ENCODE results near the gene KIF26B. TPM values are rescaled to one million over a fixed set of nuclear protein-coding genes. Genes with fewer than 3 reads are reported as not detected.

The KIF26B gene
- total and polyA plus RNA-seq, 2 of the 4 experiments (the other 2 are of a cell fraction), result 0.53 to 0.54 TPM

DNA sequence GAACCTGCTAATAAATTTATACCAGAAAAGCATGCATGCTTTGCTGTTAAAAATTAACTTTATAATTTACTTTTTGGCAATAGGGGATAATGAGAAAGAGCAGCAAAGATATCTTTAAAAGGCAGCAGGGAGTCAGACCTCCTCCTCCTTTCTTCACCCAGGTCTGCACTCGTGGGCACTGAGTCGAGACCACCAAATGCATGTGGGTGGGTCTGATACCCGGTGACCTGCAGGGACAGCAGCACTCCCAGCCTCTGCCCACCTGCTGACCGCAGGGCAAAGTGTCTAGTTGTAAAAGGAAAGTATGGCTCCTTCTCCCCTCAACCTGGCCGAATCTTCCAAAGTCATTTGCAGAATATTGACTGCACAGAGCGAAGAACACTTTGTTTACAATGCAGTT is 43.7 kb upstream of the KIF26B start:
- no peak for ATAC-seq (ENCODE audit: low read depth)
- Histone ChIP-seq H3K23ac (ENCODE audit: low read depth, low read length) (no peak overlapping the region), H3K9me3 (ENCODE audit: control insufficient read depth, insufficient read depth, low read length) (no peaks in the 10 kb centered on the region), H3K27ac (ENCODE audit: insufficient read depth, low read length) (no peak overlapping the region), H3K9ac (ENCODE audit: low read depth, low read length) (no peak overlapping the region), H3K56ac (ENCODE audit: extremely low read depth, insufficient read depth, low read length) (no peak overlapping the region), H3K4ac (ENCODE audit: low read depth, low read length) (no peak overlapping the region), H4K5ac (ENCODE audit: low read depth, low read length) (no peak overlapping the region), H3K4me2 (ENCODE audit: low read depth, low read length) (no peak overlapping the region), H2BK120ac (ENCODE audit: low read depth, low read length) (no peak overlapping the region), H2AK5ac (ENCODE audit: low read depth, low read length) (no peak overlapping the region), H3K27me3 (ENCODE audit: control insufficient read depth, insufficient read depth, low read length) (no peaks in the 10 kb centered on the region; the same call in 1 of the 2 replicates), H3K4me3 (ENCODE audit: insufficient read depth, low read depth, low read length) (no peak overlapping the region), H4K8ac (ENCODE audit: low read depth in 2 of 2, low read length in 2 of 2) (no peak overlapping the region), H3K4me1 (ENCODE audit: control insufficient read depth, insufficient read depth, low read length) (no peaks in the 10 kb centered on the region), H2BK15ac (ENCODE audit: low read depth, low read length) (no peak overlapping the region), H4K91ac (ENCODE audit: insufficient read depth, low read depth, low read length) (no peak overlapping the region), H3K9me1 (ENCODE audit: insufficient read depth, low read length) (no peaks in the 10 kb centered on the region), H2BK5ac (ENCODE audit: low read depth, low read length, poor library complexity, severe bottlenecking) (no peak overlapping the region), H2BK20ac (ENCODE audit: low read depth, low read length) (no peak overlapping the region), H2AFZ (replicated peaks; ENCODE audit: low read length, poor library complexity) (no peak overlapping the region), H3K14ac (replicated peaks; ENCODE audit: low read depth, low read length) (no peak overlapping the region), H3K79me1 (ENCODE audit: low read depth in 1 of 2, low read length in 2 of 2) (no peaks in the 10 kb centered on the region), H2AK9ac (replicated peaks; ENCODE audit: low read depth, low read length, poor library complexity) (no peak overlapping the region), H4K20me1 (ENCODE audit: insufficient read depth, low read length) (no peaks in the 10 kb centered on the region), H3K36me3 (ENCODE audit: control insufficient read depth, insufficient read depth, low read length) (no peaks in the 10 kb centered on the region), H3K18ac (ENCODE audit: low read depth, low read length) (no peak overlapping the region)
- no CpG with 5 or more reads among the region's 6 CpGs for WGBS, 2 experiments (ENCODE audit: extremely low coverage in 2 of 2, insufficient read length in 1 of 2)
- in situ Hi-C loops (cut with MboI; ENCODE audit: low sequenced_read_pairs), result no loop called here
- dilution Hi-C loops (cut with HindIII; ENCODE audit: low sequenced_read_pairs, unreplicated experiment), result no loop called here
- intact Hi-C loops (cut with micrococcal nuclease), result no loop called here
- ChIA-PET CTCF (no interaction called here), POLR2A (ENCODE audit: unreplicated experiment) (no interaction called here)
- no TSS peak for BruUV-seq (replicated peaks)
- no peak for TF ChIP-seq MAFK (IDR thresholded peaks at IDR 0.05; ENCODE audit: low read depth, low read length)
- no peak for TF ChIP-seq RFX5 (IDR thresholded peaks at IDR 0.05; ENCODE audit: low read depth, low read length)
- TF ChIP-seq CHD1 (IDR thresholded peaks at IDR 0.05; ENCODE audit: low read depth, low read length), result no peak
- no peak for TF ChIP-seq BHLHE40 (IDR thresholded peaks at IDR 0.05; ENCODE audit: low read depth, low read length)
- no peak for TF ChIP-seq NFE2L2 (IDR thresholded peaks at IDR 0.05; ENCODE audit: low read depth, low read length)
- TF ChIP-seq RCOR1 (IDR thresholded peaks at IDR 0.05; ENCODE audit: insufficient replicate concordance, low read length), result no peak
- TF ChIP-seq, protein P1, sequence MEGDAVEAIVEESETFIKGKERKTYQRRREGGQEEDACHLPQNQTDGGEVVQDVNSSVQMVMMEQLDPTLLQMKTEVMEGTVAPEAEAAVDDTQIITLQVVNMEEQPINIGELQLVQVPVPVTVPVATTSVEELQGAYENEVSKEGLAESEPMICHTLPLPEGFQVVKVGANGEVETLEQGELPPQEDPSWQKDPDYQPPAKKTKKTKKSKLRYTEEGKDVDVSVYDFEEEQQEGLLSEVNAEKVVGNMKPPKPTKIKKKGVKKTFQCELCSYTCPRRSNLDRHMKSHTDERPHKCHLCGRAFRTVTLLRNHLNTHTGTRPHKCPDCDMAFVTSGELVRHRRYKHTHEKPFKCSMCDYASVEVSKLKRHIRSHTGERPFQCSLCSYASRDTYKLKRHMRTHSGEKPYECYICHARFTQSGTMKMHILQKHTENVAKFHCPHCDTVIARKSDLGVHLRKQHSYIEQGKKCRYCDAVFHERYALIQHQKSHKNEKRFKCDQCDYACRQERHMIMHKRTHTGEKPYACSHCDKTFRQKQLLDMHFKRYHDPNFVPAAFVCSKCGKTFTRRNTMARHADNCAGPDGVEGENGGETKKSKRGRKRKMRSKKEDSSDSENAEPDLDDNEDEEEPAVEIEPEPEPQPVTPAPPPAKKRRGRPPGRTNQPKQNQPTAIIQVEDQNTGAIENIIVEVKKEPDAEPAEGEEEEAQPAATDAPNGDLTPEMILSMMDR (conservative IDR thresholded peaks at IDR 0.05; ENCODE audit: low read depth, low read length), result no peak
- TF ChIP-seq CEBPB (IDR thresholded peaks at IDR 0.05; ENCODE audit: low read depth, low read length), result no peak
- TF ChIP-seq SMC3 (IDR thresholded peaks at IDR 0.05; ENCODE audit: low read depth, low read length), result no peak
- TF ChIP-seq RAD21 (IDR thresholded peaks at IDR 0.05; ENCODE audit: low read length), result no peak
- no peak for DNase-seq

All from IMR-90 (cell line).